DND-41 (cell line): Measurements from ENCODE around the gene CCBE1.

Experiments
- ATAC-seq: fragments of 200-7000 bp; cut with Tn5 transposase; 3 replicates; pipeline ENCODE4 v1.9.1; 2021; ENCODE audit warnings: low read depth; ENCODE audit not compliant: insufficient read depth
- DNase-seq: peaks from one replicate; pipeline ENCODE4 v3.0.0-alpha.2; 2020
- H2AFZ ChIP-seq: 2 replicates; pipeline ENCODE4 v1.6.0; 2012; ENCODE audit warnings: low read depth, low read length
- H3K27ac ChIP-seq: 2 replicates; pipeline ENCODE4 v1.5.1; 2012; ENCODE audit warnings: low read length, inconsistent platforms
- H3K27me3 ChIP-seq: fragments of 200-600 bp; sonication (generic); 2 replicates; pipeline ENCODE4 v1.6.0; 2012; ENCODE audit warnings: low read length, mild to moderate bottlenecking, inconsistent platforms; ENCODE audit not compliant: insufficient read depth, poor library complexity
- H3K36me3 ChIP-seq: 2 replicates; pipeline ENCODE4 v1.5.1; 2012; ENCODE audit warnings: low read length, inconsistent platforms; ENCODE audit not compliant: insufficient read depth
- H3K4me1 ChIP-seq: 2 replicates; pipeline ENCODE4 v1.5.1; 2012; ENCODE audit warnings: mild to moderate bottlenecking, low read length; ENCODE audit not compliant: insufficient read depth
- H3K4me2 ChIP-seq: 2 replicates; pipeline ENCODE4 v1.6.0; 2012; ENCODE audit warnings: mild to moderate bottlenecking, moderate library complexity, low read length, inconsistent platforms; ENCODE audit not compliant: insufficient read depth
- H3K4me3 ChIP-seq, 2 experiments: fragments of 200-600 bp in 1 of 2; shearing (Covaris generic) in 1 of 2; 2 replicates each; pipeline ENCODE4 v1.5.1; 2012 to 2016; ENCODE audit warnings: inconsistent platforms in 2 of 2, low read length in 2 of 2, mild to moderate bottlenecking in 2 of 2, low read depth in 1 of 2, moderate library complexity in 1 of 2
- H3K79me2 ChIP-seq: 2 replicates; pipeline ENCODE4 v1.6.0; 2012; ENCODE audit warnings: low read length, inconsistent platforms; ENCODE audit not compliant: insufficient read depth
- H3K9ac ChIP-seq: 2 replicates; pipeline ENCODE4 v1.6.0; 2012; ENCODE audit warnings: low read depth, mild to moderate bottlenecking, inconsistent platforms, low read length, moderate library complexity
- H3K9me3 ChIP-seq: 2 replicates; pipeline ENCODE4 v1.5.1; 2012; ENCODE audit warnings: low read length, moderate library complexity, mild to moderate bottlenecking, inconsistent platforms; ENCODE audit not compliant: insufficient read depth, severe bottlenecking
- H4K20me1 ChIP-seq: 2 replicates; pipeline ENCODE4 v1.6.0; 2012; ENCODE audit warnings: low read length; ENCODE audit not compliant: insufficient read depth
- CTCF ChIP-seq: IDR thresholded peaks from 2 replicates; pipeline ENCODE4 v1.5.1; 2012; ENCODE audit warnings: borderline replicate concordance, low read length, moderate library complexity, mild to moderate bottlenecking; ENCODE audit not compliant: poor library complexity, severe bottlenecking; ENCODE audit errors: extremely low read depth
- EZH2 ChIP-seq: IDR thresholded peaks from 3 replicates; pipeline ENCODE4 v1.6.1; 2012; ENCODE audit warnings: borderline replicate concordance, low read depth, mild to moderate bottlenecking, moderate library complexity, low read length, inconsistent platforms; ENCODE audit not compliant: severe bottlenecking

CCBE1 gene

GRCh38 chr18:59664329-59664728 is 32.9 kb downstream of the CCBE1 start:
- H3K9ac ChIP-seq, result no peak overlapping the region
- no peak overlapping the region for H2AFZ ChIP-seq
- no peaks in the 10 kb centered on the region for H3K9me3 ChIP-seq
- no peaks in the 10 kb centered on the region for H3K79me2 ChIP-seq
- DNase-seq (no peak), ATAC-seq (no peak)
- no peak for TF ChIP-seq EZH2
- no peak for TF ChIP-seq CTCF
- no peaks in the 10 kb centered on the region for H4K20me1 ChIP-seq
- no peak overlapping the region for H3K27ac ChIP-seq
- no peak overlapping the region for H3K4me3 ChIP-seq
- H3K36me3 ChIP-seq, result no peaks in the 10 kb centered on the region
- H3K4me2 ChIP-seq, result no peak overlapping the region
- H3K27me3 ChIP-seq, result no peaks in the 10 kb centered on the region
- no peaks in the 10 kb centered on the region for H3K4me1 ChIP-seq

GRCh38 chr18:59663096-59663495 is 34.1 kb downstream of the CCBE1 start:
- H4K20me1 ChIP-seq, result no peaks in the 10 kb centered on the region
- H3K27me3 ChIP-seq, result no peaks in the 10 kb centered on the region
- ATAC-seq, result no peak
- no peak overlapping the region for H3K9ac ChIP-seq
- H3K36me3 ChIP-seq, result no peaks in the 10 kb centered on the region
- no peak overlapping the region for H3K27ac ChIP-seq
- no peak overlapping the region for H3K4me2 ChIP-seq
- H3K9me3 ChIP-seq, result no peaks in the 10 kb centered on the region
- no peak overlapping the region for H2AFZ ChIP-seq
- H3K79me2 ChIP-seq, result no peaks in the 10 kb centered on the region
- TF ChIP-seq CTCF (no peak), EZH2 (no peak)
- no peaks in the 10 kb centered on the region for H3K4me1 ChIP-seq
- no peak overlapping the region for H3K4me3 ChIP-seq
- DNase-seq, result no peak

- TF ChIP-seq EZH2 (no peak), CTCF (no peak)
- DNase-seq, result no peak
These were observed 35.1 kb downstream of the CCBE1 start for GRCh38 chr18:59661891-59662701.

More at GRCh38 chr18:59661891-59662701, 35.1 kb downstream of the CCBE1 start:
- no peak overlapping the region for H3K4me2 ChIP-seq
- no peak overlapping the region for H3K27ac ChIP-seq
- no peaks in the 10 kb centered on the region for H3K36me3 ChIP-seq
- no peaks in the 10 kb centered on the region for H4K20me1 ChIP-seq
- H3K79me2 ChIP-seq, result no peaks in the 10 kb centered on the region
- no peaks in the 10 kb centered on the region for H3K9me3 ChIP-seq
- no peak overlapping the region for H3K4me3 ChIP-seq
- no peak overlapping the region for H3K9ac ChIP-seq
- H2AFZ ChIP-seq, result no peak overlapping the region
- H3K27me3 ChIP-seq, result no peaks in the 10 kb centered on the region
- ATAC-seq, result no peak
- no peaks in the 10 kb centered on the region for H3K4me1 ChIP-seq
